Liver (tissue), 3 donors: ENCODE measurements around the gene CTAG1A.

Experiments used
- CTCF ChIP-seq: fragments of 150-350 bp; IDR thresholded peaks from 2 replicates; pipeline ENCODE4 v1.5.1; 2017; ENCODE audit warnings: improper control_type of control experiment, low read depth, low read length; ENCODE audit not compliant: missing input control
- EGR1 ChIP-seq, 2 donors: IDR thresholded peaks; 2 replicates each; pipeline ENCODE4 v1.6.1; 2016 to 2018; ENCODE audit warnings: antibody characterized with exemption in 2 of 2, low read depth in 2 of 2
- GABPA ChIP-seq, 2 donors: IDR thresholded peaks in 1 of 2; conservative IDR thresholded peaks in 1 of 2; 2 replicates each; pipeline ENCODE4 v1.6.1; 2016; ENCODE audit warnings: antibody characterized with exemption in 2 of 2, mild to moderate bottlenecking in 1 of 2, moderate library complexity in 1 of 2
- RAD21 ChIP-seq, 2 donors: IDR thresholded peaks; 2 replicates each; pipeline ENCODE4 v1.6.1; 2016; ENCODE audit warnings: antibody characterized with exemption in 2 of 2, mild to moderate bottlenecking in 2 of 2
- donor health status: healthy.
- donor health status: healthy.

- TF ChIP-seq CTCF, result no peak
- no peak for TF ChIP-seq EGR1 (IDR thresholded peaks at IDR 0.05; ENCODE audit: low read depth in 2 of 2)
- no peak for TF ChIP-seq GABPA (IDR thresholded peaks at IDR 0.05 in 1 of 2, conservative IDR thresholded peaks at IDR 0.05 in 1 of 2)
- TF ChIP-seq RAD21 (IDR thresholded peaks at IDR 0.05), result no peak
Measured at GRCh38 chrX:154548028-154548316, 37.0 kb upstream of the CTAG1A start.
